Measurements from ENCODE around the gene SLFNL1.

GRCh38 chr1:40981691-40982448 is 39.7 kb downstream of the SLFNL1 start:
- TF ChIP-seq POLR2A (IDR thresholded peaks at IDR 0.05) (no peak), CTCF (IDR thresholded peaks at IDR 0.05) (no peak)
